ENCODE measurements around the gene NR3C1.

Gene NR3C1

GRCh38 chr5:143425835-143426234, 22.3 kb upstream of the NR3C1 start:
- FAIRE-seq, result no peak

- FAIRE-seq, result no peak
These were observed 14.8 kb upstream of the NR3C1 start for GRCh38 chr5:143418140-143418866.

DNA sequence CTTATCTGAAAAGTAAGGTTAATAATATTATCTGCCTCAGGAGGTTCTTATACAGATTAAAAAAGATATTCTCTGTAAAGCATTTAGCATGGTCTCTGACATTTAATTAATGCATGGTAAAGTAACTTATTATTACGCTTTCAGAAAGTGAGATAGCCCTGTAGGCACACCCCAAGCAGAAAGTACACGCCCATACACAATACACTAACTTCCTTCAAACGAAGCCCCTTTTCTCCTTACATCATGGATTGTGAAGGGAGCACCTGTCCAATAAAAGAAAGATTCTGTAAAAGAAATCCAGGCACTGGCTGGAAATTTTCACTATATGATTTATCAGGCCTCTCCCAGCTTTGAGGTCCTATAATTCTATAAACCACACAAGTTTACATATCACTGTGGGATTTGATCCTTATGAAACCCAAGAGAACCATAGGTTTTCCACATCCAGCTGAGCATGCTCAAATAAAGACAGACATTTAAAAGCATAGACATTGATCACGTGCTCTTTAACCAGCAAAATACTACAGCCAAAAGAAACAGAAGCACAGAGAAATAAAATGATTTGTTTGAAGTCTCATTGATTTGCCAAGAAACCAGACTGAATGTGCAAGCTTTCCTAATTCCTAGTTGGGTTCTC, 14.1 kb upstream of the NR3C1 start:
- FAIRE-seq, result no peak

DNA sequence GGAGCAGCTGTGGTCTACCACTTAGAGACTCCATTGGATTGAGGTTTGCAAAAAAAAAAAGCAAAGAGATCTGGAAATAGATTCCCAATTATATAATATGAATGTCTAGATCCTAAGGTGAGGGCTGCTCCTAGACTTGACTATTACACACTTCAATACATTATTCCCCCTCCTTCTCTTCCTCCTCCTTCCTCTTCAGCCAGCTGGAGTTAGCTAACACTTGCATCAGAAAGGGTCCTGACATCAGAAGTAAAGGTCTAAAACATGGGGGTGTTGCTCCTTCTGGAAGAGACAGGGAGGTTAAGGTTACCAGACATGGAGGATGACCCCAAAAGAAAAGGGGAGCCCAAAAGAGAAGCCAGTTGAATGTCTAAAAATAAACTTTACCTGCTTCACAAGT, 12.9 kb upstream of the NR3C1 start:
- no peak for FAIRE-seq

DNA sequence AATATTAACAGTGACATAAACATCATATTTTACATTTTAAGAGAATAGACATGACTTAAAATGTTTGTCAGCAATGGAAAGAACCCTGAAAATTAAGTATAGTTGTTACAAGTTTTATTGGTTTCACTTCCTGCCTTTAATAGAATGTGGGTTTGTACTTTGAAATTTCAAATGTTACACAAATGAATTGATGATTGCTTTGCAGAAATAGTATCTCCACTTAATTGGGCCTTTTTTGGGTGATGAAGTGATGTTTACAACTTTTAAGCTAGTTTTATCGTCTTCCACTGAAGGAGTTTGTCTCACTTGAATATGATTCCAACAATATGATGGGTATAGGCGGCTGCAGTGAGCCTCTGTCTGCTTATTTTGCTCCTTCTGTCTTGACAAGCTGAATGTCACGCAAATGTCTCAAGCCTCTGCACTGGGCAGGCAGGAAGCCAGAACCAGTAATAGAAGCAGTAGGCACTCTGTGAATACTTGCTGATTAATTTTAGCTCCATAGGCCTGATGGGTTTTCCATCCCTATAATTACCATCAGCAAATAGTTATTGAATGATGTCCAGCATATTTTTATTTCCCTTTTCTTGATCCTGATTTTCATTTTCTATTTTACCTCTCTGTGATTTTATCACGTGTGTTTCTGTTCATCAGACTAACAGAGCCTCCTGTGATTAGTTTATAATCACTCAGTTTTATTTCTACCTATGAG, 10.6 kb upstream of the NR3C1 start:
- no peak for FAIRE-seq

DNA sequence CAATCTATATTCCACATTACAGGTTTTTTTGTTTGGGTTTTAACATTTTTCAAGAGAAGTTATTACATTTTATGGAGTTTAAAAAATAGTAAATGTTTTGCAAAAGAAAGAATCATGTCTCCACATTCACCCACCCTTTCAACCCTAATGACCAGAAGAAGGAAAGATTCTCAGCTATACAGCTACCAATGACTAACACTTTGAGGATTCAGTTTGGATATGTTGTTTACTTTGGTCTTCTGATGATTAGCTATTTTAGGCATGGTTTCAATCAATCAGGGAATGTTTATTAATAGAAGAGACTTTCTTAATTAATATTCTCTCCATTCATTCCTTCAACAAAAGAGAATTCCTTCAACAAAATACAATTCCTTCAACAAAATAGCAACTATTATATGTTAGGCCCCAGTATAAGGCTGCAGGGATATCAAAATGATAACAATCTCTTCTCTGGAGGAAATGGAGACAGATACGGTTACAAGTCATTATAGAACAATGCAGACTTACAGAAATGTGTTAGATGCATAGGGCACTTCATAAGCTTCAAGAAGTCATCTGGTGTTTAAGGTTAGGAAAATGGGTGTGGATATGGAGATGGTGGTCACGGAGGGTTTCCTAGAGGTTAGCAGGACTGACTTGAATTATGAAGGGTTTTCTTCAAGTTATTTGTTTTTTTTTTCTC, 9.3 kb upstream of the NR3C1 start:
- FAIRE-seq, result no peak

- FAIRE-seq, result no peak
These were observed 6.4 kb upstream of the NR3C1 start for GRCh38 chr5:143409926-143410325.

DNA sequence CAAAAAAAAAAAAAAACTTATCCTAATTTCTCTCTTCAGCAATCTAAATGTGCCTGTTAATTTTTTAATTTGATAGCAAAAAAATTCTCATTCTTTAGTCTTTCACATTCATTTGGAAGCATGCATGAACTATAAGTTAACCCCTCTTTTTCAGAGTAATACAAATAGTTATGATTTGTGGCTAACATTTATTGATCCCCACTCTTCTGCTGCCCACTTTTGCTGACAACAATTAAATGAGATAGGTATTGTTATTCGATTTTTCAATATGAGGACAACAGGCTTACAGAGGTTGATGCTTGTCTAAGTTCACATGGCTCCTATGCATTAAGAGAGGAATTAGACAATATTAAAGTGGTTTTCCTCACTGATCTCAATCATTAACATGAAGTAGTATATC, 2.9 kb upstream of the NR3C1 start:
- no peak for FAIRE-seq

GRCh38 chr5:143405849-143406098, 2.3 kb upstream of the NR3C1 start:
- no peak for FAIRE-seq

DNA sequence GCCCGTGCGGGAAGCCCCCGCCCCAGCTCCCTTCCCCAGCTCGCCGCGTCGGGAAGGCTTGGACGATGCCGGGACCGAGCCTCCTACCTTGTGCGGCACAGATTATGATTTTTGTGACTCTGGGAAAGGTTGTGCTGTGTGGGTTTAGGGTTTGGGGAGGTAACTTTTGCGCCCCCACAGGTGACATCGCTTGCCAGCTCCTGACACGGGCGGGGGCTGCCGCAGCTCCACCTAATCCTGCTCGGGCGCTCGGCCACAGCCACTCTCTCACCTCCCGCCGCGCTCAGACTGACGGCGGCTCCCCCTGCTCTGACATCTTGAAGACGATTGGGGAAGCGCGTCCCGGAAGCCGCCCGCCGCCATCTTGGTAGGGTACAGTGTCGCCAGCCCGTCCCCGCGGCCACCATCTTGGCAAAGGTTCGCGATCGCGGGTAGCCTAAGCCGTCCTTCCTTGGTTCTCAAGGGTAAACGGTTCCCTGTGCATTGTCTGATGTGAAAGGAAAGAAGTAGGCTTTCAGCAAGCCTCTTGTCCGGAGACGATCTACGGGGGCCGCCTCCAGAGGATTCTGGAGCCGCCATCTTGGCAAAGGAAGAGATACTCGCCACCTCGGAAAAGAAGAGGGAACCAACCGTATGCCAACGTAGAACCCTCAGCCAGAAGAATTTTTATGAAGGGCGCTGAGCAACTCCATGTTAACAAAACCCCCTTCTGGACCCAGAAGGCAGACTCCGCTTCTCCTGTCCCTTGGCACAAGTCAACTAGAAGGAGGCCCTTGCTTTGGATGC, 1.8 kb upstream of the NR3C1 start:
- no peak for FAIRE-seq

DNA sequence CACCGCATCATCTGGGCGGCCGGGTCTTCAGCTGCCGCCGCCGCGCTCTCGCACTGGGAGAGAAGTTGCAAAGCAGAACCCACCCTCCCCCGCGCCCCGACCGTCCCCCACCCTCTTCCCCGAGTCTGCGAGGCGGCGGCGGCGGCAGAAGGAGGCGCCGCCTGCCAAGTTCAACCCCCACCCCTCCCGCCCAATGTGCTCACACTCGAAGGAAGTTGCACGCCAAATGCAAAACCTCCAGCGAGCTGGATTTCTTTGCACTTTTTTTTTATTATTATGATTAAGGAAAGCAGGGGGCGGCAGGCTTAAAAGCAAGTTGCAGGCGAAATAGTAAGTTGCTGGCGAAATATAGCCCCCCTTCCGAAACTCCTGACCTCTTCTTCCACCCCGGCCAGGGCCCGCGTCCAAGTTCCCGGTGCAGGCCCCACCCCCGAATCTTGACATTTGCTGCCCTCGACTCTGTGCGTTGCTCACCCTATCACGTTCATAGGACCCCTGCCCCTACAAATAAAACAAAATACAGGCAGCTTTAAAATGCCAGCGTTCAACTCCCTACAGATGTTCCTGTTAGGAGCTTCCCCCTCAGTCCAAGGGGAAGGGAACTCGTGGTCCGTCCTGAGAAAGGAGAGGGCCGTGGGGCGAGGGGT, 1.1 kb upstream of the NR3C1 start:
- no peak for FAIRE-seq

DNA sequence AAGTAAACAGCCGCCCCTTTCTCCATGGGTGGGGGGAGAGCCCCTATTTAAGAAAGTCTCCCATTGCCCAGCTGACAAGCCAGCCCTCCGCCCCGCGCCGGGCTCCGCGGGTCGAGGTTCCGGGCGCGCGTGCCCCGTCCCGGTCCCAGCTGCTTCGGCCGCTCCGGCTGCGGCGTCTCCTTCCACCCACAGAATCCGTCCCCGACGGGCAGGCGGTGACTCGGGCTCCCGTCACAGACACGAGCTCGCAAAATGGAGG, 223 bp downstream of the NR3C1 start:
- FAIRE-seq, result no peak

DNA sequence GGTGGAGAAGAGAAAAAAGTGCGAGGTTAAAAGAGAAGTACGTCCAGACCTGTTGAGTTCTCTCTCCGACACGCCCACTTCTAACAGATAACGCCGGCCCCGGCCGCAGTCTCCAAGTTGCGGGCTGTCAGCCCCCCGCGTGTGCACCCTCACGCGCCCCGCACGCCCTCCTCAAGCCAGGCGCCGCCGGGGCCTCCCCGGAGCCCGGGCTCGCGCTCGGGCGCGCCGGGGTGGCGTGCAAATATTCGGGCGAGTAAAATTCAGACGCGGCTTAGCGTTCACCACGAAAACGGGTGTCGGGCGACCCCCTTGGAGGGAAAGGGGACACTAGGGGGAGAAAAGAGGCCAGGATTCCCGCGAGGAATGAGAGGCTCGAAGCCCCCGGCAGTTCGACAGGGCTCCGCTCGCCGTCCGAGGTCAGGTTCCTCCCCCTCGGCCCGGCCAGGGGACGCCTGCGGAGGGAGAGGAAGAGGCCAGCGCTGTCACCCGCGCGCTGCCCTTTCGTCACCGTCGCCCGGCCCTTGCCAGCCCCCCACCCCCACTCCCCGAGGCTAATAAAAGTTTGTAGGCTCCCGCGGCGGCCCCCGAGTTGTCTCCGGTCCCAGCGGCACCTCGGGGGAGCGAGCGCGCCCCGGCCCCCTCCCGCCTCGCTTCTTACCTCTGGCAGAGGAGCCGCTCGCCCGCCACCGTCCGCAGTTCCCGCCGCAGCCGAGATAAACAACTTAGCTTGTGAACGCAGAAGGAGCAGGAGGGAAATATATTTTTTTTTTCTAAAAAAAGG, 743 bp downstream of the NR3C1 start:
- FAIRE-seq, result no peak

GRCh38 chr5:143402017-143402552, 1.4 kb downstream of the NR3C1 start:
- no peak for FAIRE-seq

GRCh38 chr5:143401227-143402016, 2.1 kb downstream of the NR3C1 start:
- no peak for FAIRE-seq

DNA sequence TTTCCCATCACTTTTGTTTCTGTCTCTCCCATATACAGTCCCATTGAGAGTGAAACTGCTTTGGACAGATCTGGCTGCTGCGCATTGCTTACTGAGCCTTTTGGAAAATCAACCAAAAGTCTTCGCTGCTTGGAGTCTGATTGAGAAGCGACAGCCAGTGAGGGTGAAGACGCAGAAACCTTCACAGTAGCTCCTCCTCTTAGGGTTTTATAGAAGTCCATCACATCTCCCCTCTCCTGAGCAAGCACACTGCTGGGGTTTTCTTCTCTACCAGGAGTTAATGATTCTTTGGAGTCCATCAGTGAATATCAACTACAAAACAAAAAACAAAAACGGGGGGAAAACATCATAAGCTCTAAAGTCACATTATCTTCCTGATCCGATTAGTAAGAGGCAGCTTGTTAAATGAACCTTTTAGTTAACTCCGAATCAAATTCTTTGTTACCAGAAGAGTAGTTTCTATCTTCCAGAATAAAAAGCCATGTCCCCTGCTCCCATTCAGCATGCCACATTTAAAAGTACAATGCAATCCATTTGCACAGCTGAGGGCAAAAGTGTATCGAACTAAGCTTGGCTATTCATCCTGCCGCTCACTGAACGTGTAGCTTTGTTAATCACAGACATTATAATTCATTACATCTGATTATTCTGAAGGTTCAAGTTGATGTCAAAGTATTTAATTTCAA, 2.8 kb downstream of the NR3C1 start:
- no peak for FAIRE-seq

GRCh38 chr5:143399616-143400540, 3.6 kb downstream of the NR3C1 start:
- FAIRE-seq, result no peak

- no peak for FAIRE-seq
These were observed 4.8 kb downstream of the NR3C1 start for GRCh38 chr5:143398451-143399237.

DNA sequence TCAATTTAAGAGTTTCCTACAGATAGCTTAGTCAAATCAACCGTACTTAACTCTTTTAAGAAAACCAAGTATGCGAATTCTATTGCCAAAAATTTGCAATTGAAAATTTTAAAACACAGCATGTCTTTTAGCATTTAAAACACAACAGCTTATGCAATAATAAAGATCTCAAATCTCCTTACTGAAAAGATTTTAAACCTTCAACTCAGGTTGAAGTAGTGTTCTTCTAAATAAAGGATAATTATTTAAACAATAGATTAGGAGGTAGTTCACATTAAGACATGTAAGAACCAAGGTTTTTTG, 5.5 kb downstream of the NR3C1 start:
- FAIRE-seq, result no peak

Measured in TTC549 (cell line).